ENCODE measurements around the gene ZXDC.

ZXDC gene

GRCh38 chr3:126448893-126449180 lies 26.9 kb downstream of the ZXDC start:
- no peak for DNase-seq

GRCh38 chr3:126448136-126448892 lies 27.4 kb downstream of the ZXDC start:
- no peak for DNase-seq

GRCh38 chr3:126447456-126448106 lies 28.1 kb downstream of the ZXDC start:
- no peak for DNase-seq

GRCh38 chr3:126446791-126447190 lies 28.9 kb downstream of the ZXDC start:
- no peak for DNase-seq

GRCh38 chr3:126446301-126446700 lies 29.4 kb downstream of the ZXDC start:
- no peak for DNase-seq

GRCh38 chr3:126445506-126445905 lies 30.2 kb downstream of the ZXDC start:
- DNase-seq, result no peak

GRCh38 chr3:126442856-126443242 lies 32.8 kb downstream of the ZXDC start:
- no peak for DNase-seq

- no peak for DNase-seq
Observed at GRCh38 chr3:126442094-126442855, 33.4 kb downstream of the ZXDC start.

GRCh38 chr3:126441256-126441880 lies 34.3 kb downstream of the ZXDC start:
- no peak for DNase-seq

- DNase-seq, result no peak
Observed at GRCh38 chr3:126440709-126440995, 35.0 kb downstream of the ZXDC start.

- no peak for DNase-seq
Observed at GRCh38 chr3:126439968-126440708, 35.6 kb downstream of the ZXDC start.

GRCh38 chr3:126439346-126439967 lies 36.2 kb downstream of the ZXDC start:
- DNase-seq, result no peak

- no peak for DNase-seq
Observed at GRCh38 chr3:126438746-126439145, 36.9 kb downstream of the ZXDC start.

GRCh38 chr3:126438186-126438585 lies 37.5 kb downstream of the ZXDC start:
- DNase-seq, result no peak

- DNase-seq, result no peak
Observed at GRCh38 chr3:126436826-126437717, 38.6 kb downstream of the ZXDC start.

- DNase-seq, result no peak
Observed at GRCh38 chr3:126435456-126436315, 40.0 kb downstream of the ZXDC start.

GRCh38 chr3:126434931-126435411 lies 40.7 kb downstream of the ZXDC start:
- no peak for DNase-seq

- no peak for DNase-seq
Observed at GRCh38 chr3:126434264-126434590, 41.5 kb downstream of the ZXDC start.

- DNase-seq, result peak; percentile 31
Observed at GRCh38 chr3:126433496-126434263, 42.0 kb downstream of the ZXDC start.

- no peak for DNase-seq
Observed at GRCh38 chr3:126433105-126433430, 42.6 kb downstream of the ZXDC start.

Data from NCI-H2081 treated with DMSO at 0.1 percent for 48 hours (cell line).